HG03565 (cell line): Measurements from ENCODE around the gene TRAK1.

Experiments used
- ATAC-seq: cut with Tn5 transposase; IDR thresholded peaks from one replicate; pipeline ENCODE4 v1.9.1; 2021; ENCODE audit warnings: mild to moderate bottlenecking, moderate library complexity; ENCODE audit not compliant: unreplicated experiment

Gene TRAK1

GRCh38 chr3:42226470-42227425 lies 135.6 kb downstream of the TRAK1 start:
- ATAC-seq = no peak

- no peak for ATAC-seq
Measured at GRCh38 chr3:42228796-42229195, 137.6 kb downstream of the TRAK1 start.

DNA sequence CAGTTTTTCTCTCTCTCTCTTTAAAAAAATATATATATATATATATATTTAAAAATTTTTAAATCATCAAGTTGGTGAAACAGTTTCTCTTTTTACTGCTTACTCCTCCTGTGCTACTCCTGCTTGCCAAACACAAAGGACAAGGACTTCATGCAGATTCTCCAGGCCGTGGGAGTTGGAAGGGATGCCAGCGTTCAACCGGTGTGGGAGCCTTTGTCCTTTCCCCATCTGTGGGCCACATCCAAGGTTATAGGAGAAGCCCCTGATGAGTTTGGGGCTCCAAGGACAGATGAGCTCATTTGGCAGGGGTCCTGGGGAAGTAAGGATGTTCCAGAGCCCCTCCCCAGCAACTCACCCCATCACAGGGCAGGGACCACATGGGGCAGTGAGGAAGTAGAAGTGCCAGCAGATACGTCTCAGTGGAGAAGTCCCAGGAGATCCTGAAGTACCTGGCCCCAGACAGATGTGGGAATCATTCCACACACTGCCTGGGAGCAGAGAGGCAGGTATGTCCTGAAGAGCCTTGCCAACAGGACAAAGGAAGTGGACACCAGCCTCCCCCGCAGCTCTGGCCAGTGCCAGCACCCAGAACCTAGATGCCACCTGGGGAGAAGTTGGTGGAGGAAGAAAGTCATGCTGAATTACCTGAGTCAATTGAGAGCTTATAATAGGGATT lies 138.2 kb downstream of the TRAK1 start:
- no peak for ATAC-seq

DNA sequence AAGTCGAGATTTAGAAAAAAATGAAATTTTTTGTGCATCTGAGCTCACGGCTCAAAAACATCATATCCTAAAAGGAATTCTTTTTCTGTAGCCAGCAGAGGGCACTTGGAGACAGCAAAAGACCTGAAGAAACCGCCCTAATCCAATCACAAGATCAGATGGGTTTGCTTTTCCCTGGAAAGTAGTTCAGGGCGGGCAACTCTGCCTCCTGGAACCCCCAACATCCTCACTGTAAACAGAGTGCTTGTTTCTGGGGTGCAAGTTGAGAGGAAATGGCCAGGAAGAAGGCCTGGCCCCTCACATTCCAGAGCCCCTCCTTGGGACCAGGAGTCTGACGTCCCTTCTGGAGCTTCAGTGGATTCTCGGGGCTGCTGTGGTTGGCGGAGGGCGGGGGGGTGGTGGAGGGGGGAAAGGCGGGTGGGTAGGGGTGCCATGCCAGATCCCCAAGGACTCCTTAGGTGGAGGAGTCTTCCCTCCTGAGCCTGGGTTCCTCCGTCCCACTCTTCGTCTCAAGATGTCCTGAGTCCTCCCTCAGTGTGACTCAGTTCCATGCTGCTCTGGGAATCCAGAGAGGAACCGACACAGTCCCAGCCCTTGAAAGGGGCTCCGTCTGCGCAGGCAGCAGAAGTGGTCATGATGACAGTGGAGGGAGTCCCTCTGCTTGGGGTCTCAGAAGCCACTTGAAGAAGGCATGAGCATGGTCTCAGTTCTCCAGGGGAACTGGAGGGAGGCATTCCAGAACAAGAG lies 139.0 kb downstream of the TRAK1 start:
- no peak for ATAC-seq

DNA sequence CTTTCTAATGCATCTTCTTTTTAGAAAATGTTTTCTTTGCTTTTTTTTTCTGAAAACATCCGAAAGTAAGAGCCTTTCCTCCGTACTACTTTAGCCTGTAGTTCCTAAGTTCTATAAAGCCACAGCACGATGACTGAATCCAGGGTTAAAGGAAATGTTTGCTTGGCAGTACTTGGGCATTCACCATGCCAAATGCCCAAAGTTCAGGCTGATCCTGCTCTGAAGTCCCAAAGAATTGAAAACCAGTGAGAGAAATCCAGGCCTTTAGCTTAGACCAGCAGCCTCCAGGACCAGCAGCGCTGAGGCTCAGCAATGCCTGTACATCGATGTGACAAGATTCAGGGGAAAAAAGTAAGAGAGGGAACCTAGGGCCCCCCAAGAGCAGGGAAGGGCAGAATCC lies 139.7 kb downstream of the TRAK1 start:
- ATAC-seq = no peak

GRCh38 chr3:42235532-42235931 lies 144.4 kb downstream of the TRAK1 start:
- no peak for ATAC-seq

- ATAC-seq = no peak
Measured at GRCh38 chr3:42236611-42237010, 145.5 kb downstream of the TRAK1 start.

- ATAC-seq = no peak
Measured at GRCh38 chr3:42246091-42246490, 154.9 kb downstream of the TRAK1 start.

- no peak for ATAC-seq
Measured at GRCh38 chr3:42247576-42248027, 156.4 kb downstream of the TRAK1 start.

DNA sequence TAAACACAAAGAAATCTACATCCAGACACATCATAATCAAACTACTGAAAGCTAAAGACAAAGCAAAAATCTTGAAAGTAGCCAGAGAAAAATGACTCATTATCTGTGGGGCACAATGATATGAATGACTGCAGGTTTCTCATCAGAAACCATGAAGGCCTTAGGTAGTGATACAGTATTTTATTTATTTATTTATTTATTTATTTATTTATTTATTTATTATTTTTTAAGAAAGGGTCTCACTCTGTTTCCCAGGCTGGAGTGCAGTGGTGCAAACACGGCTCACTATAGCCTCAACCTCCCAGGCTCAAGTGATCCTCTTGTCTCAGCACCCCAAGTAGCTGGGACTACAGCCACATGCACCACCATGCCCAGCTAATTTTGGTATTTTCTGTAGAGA lies 159.6 kb downstream of the TRAK1 start:
- ATAC-seq = no peak

- ATAC-seq = no peak
Measured at GRCh38 chr3:42254566-42254965, 163.4 kb downstream of the TRAK1 start.

DNA sequence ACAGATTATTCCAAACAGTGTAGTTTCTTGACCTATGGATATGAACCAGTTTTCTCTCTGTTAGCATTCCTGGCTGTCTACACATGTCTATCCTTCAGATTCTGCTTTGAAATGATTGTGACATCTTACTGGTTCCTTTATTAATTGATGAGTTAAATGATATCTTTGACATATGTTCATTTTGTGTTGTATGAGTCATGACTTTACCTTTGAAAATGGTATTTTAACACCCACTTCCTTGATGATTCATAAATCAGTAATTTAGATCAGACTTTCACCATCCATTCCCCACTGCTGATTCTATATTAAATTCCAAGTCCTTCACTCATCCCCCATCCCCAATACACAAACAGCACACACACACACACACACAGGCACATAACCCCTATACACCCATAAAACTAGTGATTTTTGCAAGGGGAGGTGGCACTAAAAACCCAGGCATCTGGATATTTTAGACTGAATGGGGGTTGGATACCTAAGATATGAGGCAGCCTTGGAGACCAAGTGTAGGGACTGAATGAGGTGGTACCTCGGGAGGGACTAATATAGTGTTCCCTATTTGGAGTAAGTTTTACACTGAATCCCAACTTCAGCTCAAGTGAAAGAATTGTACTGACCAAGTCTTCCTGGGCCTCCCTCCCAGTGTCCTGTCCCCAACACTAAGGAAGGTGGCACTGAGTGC lies 165.1 kb downstream of the TRAK1 start:
- ATAC-seq = no peak

DNA sequence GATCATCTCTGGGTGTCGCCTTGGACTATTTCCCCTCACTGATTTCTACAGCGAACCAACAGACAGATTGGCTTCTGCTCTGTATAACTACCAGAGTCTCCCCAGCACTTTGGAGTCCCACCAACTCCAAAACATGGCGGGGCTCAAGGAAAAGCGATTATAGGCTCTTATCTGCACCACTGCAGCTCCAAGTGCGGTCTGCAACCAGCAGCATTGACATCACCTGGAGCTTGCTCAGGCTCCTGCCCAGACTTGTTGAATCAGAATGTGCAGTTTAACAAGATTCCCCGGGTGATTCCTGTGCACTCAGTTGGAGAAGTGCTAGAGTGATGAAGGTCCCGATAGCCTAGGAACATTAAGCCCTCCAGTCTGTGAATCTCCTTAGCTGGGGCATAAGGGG lies 165.8 kb downstream of the TRAK1 start:
- no peak for ATAC-seq

DNA sequence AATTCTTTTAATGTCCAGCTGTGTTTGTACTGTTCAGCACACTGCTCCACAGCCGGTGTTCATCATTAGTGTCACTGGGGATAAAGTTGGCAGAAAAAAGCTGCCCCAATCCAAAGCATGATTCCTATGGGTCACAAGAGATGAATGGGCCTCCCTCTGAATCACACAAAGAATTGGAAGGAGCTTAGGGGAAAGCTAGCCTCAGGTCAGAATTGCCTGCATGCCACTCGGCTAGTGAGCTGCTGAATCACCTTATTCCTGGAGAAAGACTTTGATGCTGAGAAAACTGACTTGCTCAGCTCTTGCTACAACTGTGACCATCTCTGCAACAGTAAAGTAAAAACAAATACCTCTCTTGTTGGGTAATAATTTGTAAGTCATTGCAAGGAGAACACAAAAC lies 171.4 kb downstream of the TRAK1 start:
- ATAC-seq = no peak

DNA sequence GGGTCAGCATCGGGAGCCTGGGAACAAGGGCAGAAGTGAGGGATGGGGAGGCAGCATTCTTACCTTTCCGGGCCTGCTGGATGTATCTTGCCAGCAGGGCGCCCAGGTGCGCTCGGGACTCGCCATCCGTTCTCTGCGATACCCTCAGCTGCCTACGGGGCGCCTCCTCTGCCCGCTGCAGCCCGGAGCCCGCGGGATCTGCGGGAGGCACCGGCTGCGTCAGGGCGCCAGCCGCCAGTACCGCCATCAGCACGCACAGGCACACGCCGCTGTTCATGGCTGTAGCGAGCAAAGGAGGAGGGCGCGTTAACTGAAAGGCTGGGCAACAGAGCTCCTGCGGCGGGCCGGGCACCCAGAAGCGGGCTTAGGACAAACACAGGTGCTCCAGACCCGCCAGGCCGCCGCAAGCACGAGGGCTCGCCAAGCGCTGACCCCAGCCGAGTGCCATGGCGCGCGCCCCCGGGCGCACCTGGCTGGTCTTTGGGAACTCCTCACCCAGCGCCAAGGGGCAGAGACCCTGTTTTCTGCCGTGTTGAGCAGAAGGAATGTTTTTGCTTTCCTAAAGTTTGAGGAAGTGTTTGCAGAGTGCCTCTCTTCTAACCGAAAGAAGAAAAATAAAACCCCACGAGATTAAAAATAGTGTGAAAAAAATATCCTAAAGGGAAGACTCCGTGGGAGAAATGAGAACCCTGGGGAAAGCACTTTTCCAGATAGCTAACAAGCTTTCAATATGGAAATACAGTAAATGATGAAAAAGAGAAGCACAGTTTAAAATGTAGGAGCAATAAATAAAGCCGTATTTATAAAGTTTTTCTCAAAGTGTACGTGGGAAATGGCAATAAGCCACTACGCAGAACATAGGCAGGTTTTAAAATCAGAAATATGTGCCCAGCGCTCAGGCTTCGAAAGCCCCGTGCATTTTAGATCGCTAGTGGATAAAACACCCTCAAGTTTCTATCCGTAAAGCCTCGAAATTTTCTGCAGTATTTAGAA lies 172.5 kb downstream of the TRAK1 start:
- ATAC-seq = no peak

DNA sequence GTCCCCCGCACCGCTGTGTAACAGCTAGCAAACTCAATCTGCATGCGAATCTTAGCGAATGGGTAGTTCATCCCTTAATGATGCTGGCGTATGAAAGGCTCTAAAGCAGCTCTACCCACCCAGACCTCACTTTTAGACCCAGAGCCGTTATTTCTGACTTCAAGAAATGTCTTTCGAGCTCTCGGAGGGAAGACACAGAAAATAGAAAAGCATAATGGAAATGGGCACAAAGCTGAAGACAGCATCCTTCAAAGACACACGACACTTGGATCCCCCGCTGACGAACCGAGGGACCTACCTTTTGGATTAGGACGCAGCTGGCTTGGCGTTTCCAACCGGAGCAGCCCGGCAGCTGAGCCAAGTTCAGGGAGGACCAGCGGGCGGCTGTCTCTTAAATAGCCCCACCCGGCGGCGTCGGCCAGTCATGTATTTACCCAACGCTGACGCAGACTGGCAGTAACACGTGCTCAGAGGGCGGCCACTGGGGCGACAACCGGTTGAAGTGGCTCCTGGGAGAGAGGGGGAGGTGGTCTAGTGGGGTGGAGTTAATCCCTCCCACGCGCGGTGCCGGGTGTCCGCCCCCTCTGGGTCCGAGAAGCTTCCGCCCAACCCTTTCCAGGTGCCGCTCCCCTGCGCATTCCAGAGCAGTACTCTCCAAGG lies 173.4 kb downstream of the TRAK1 start:
- no peak for ATAC-seq

- no peak for ATAC-seq
Measured at GRCh38 chr3:42265059-42265991, 174.2 kb downstream of the TRAK1 start.

DNA sequence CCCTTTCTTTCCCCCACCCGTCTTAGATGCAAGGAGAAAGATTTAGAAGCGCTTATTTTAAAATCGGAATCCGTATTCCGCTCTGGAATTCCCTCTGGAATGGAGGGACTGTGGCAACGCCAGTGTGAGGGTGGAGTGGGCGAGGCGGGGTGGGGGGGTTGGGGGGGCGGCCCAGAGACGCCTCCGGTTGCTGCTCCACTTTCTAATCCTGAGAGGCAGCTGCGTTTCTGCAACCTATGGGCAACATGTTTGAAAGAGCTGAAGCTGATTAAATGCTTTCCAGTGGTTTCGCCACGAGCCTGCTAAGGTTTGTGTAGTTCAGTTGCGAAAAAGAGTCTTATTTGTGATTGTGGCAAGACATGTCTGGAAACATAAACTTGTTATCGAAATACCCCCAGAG lies 174.9 kb downstream of the TRAK1 start, which contains the start of gene CCK:
Gene CCK (minus strand): TSS at position 101 of the 400 bp plus-strand sequence. CDS start 2,555 bp downstream, outside the sequence.
- no peak for ATAC-seq
